ENCODE results near the gene SEC14L3.

DNA sequence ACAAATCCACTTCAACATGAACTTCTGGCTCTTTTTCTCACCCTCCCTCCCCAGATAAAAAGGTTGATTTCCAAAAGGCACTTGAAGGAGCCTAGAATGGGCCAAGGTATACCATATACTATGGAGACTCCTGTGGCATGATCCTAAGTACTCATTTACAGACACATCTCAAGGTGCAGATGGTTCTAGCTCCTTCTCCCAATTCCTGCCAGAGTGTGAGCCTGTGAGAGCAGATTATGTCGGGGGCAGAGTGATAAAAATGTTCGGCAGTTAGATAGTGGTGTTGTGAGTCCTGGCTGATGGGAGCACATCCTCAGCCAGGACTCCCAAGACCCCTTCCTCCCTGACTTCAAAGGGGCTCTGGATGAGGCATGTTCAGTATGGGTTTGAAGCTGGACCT is 8.2 kb upstream of the SEC14L3 start:
- TF ChIP-seq, protein P1, sequence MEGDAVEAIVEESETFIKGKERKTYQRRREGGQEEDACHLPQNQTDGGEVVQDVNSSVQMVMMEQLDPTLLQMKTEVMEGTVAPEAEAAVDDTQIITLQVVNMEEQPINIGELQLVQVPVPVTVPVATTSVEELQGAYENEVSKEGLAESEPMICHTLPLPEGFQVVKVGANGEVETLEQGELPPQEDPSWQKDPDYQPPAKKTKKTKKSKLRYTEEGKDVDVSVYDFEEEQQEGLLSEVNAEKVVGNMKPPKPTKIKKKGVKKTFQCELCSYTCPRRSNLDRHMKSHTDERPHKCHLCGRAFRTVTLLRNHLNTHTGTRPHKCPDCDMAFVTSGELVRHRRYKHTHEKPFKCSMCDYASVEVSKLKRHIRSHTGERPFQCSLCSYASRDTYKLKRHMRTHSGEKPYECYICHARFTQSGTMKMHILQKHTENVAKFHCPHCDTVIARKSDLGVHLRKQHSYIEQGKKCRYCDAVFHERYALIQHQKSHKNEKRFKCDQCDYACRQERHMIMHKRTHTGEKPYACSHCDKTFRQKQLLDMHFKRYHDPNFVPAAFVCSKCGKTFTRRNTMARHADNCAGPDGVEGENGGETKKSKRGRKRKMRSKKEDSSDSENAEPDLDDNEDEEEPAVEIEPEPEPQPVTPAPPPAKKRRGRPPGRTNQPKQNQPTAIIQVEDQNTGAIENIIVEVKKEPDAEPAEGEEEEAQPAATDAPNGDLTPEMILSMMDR (IDR thresholded peaks at IDR 0.05; ENCODE audit: low read depth, low read length) = no peak
- TF ChIP-seq, protein P2, sequence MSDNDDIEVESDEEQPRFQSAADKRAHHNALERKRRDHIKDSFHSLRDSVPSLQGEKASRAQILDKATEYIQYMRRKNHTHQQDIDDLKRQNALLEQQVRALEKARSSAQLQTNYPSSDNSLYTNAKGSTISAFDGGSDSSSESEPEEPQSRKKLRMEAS (IDR thresholded peaks at IDR 0.05; ENCODE audit: low read depth, low read length) = no peak
- TF ChIP-seq POLR2A (IDR thresholded peaks at IDR 0.05; ENCODE audit: extremely low read depth, insufficient read length) = no peak
